Gastroesophageal sphincter (tissue), 4 donors: ENCODE results near the gene TANC1. TPM values are rescaled to one million over a fixed set of nuclear protein-coding genes. Genes with fewer than 3 reads are reported as not detected.

Experiments used
- ATAC-seq: fragments of 150-250 bp; one replicate; pipeline ENCODE4 v1.9.1; 2016; ENCODE audit warnings: mild to moderate bottlenecking, moderate library complexity
- H3K27ac ChIP-seq, 4 donors: fragments of 200-600 bp; sonication (generic) in 3 of 4; 1 replicate in 3 of 4; 2 replicates in 1 of 4; pipeline ENCODE4 v1.5.1; 2016 to 2019
- H3K27me3 ChIP-seq: fragments of 200-600 bp; sonication (generic); one replicate; pipeline ENCODE4 v1.5.1; 2019
- H3K36me3 ChIP-seq, 2 donors: fragments of 200-600 bp; sonication (generic); one replicate each; pipeline ENCODE4 v1.5.1; 2019; ENCODE audit warnings: control low read depth in 1 of 2
- H3K4me1 ChIP-seq, 3 donors: fragments of 200-600 bp; sonication (generic); 1 replicate in 2 of 3; 2 replicates in 1 of 3; pipeline ENCODE4 v1.5.1; 2016 to 2019; ENCODE audit warnings: control low read depth in 2 of 3
- H3K4me3 ChIP-seq, 2 donors: fragments of 200-600 bp; sonication (generic); one replicate each; pipeline ENCODE4 v1.5.1; 2019; ENCODE audit warnings: mild to moderate bottlenecking in 1 of 2, moderate library complexity in 1 of 2
- H3K9me3 ChIP-seq, 3 donors: fragments of 200-600 bp; sonication (generic); one replicate each; pipeline ENCODE4 v1.5.1; 2017 to 2019; ENCODE audit warnings: control low read depth in 2 of 3
- EP300 ChIP-seq: sonication (generic); formaldehyde crosslinking; IDR thresholded peaks from one replicate; pipeline ENCODE4 v1.6.1; 2017; ENCODE audit warnings: antibody characterized with exemption, mild to moderate bottlenecking
- POLR2A ChIP-seq, 2 donors: fragments of 450-650 bp; IDR thresholded peaks; one replicate each; pipeline ENCODE4 v1.6.1; 2017; ENCODE audit warnings: antibody characterized with exemption in 2 of 2, mild to moderate bottlenecking in 2 of 2, moderate library complexity in 1 of 2
- POLR2AphosphoS5 ChIP-seq: sonication (generic); formaldehyde crosslinking; IDR thresholded peaks from one replicate; pipeline ENCODE4 v1.6.1; 2017; ENCODE audit warnings: antibody characterized with exemption
- WGBS, 2 donors: methylation state at CpG; one replicate each; pipeline ENCODE4 v1.1.5; 2018; ENCODE audit warnings: low coverage in 1 of 2; 5-methylcytosine and 5-hydroxymethylcytosine counted together
- total RNA-seq, 4 donors: library from RNA; depleted of rRNA; stranded (reverse); fragments of >200 nt; gene quantifications; one replicate each; pipeline ENCODE4 v1.1.0, GENCODE V29; 2016
- TF ChIP-seq, protein P1 (sequence below), 4 experiments: fragments of 200-600 bp in 2 of 4; fragments of 450-650 bp in 2 of 4; sonication (generic) in 1 of 4; IDR thresholded peaks; one replicate each; pipeline ENCODE4 v1.5.1; 2017 to 2019; ENCODE audit warnings: antibody characterized with exemption in 4 of 4, mild to moderate bottlenecking in 2 of 4, moderate library complexity in 2 of 4

TANC1 gene
- total RNA-seq, 4 donors from 2014 or later = 37.4 to 66.5 (median 46.0) TPM

DNA sequence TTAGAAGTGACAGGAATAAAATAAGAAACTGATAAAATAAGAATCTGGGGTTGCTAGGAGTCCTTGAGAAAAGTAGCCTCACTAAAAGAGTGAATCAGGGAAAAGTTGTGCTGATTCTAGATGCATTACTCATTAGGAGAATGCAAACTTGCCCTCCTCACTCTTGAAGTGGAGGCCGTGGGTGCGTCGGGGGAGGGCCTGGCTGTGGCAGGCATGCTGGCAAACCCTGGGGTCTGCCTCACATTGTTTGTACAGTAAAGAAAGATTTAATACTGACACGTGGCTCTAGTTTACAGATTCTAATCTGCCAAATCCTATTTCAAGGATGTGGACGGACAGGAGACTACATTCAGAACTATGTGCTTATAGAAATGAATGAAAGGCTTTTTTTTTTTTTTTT is 41.9 kb downstream of the TANC1 start:
- Histone ChIP-seq H3K27ac (no peak overlapping the region), H3K4me1 (peaks cover 0 to 33% (median 3%) of the 10 kb centered on the region in 3 donors), H3K27me3 (no peaks in the 10 kb centered on the region), H3K9me3 (peaks cover 0 to 9% (median 0%) of the 10 kb centered on the region in 3 donors), H3K4me3 (no peak overlapping the region), H3K36me3 (peaks cover 0 to 3% of the 10 kb centered on the region in 2 donors)
- ATAC-seq = no peak
- TF ChIP-seq POLR2AphosphoS5 = no peak
- TF ChIP-seq, protein P1, sequence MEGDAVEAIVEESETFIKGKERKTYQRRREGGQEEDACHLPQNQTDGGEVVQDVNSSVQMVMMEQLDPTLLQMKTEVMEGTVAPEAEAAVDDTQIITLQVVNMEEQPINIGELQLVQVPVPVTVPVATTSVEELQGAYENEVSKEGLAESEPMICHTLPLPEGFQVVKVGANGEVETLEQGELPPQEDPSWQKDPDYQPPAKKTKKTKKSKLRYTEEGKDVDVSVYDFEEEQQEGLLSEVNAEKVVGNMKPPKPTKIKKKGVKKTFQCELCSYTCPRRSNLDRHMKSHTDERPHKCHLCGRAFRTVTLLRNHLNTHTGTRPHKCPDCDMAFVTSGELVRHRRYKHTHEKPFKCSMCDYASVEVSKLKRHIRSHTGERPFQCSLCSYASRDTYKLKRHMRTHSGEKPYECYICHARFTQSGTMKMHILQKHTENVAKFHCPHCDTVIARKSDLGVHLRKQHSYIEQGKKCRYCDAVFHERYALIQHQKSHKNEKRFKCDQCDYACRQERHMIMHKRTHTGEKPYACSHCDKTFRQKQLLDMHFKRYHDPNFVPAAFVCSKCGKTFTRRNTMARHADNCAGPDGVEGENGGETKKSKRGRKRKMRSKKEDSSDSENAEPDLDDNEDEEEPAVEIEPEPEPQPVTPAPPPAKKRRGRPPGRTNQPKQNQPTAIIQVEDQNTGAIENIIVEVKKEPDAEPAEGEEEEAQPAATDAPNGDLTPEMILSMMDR (IDR thresholded peaks at IDR 0.05) = no peak
- no peak for TF ChIP-seq POLR2A (IDR thresholded peaks at IDR 0.05)
- TF ChIP-seq EP300 = no peak
- 26 to 27% methylated on average over 5 of the region's 5 CpGs for WGBS, 2 donors

DNA sequence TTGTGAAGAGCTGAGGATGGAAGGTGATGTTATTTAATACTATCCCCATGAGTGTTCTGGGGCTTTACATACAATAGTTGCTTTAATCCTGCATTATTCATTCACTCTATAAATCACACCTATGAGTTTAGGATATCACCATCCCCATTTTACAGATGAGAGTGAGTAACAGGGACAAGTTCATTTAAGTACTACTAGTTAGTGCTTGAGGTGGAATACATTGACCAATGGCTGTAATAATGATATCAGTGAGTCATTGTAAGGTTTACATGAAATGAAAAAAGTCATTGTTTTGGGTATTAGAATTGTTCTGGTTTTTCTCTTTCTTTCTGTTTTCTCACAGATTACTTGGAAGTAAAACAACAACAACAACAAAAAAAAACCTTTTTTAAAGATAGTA is 42.5 kb downstream of the TANC1 start:
- Histone ChIP-seq H3K9me3 (peaks cover 0 to 15% (median 0%) of the 10 kb centered on the region in 3 donors), H3K36me3 (peaks cover 0 to 4% of the 10 kb centered on the region in 2 donors), H3K4me3 (no peak overlapping the region), H3K27me3 (no peaks in the 10 kb centered on the region), H3K27ac (no peak overlapping the region), H3K4me1 (peaks cover 0 to 33% (median 3%) of the 10 kb centered on the region in 3 donors)
- ATAC-seq = no peak
- TF ChIP-seq, protein P1 (IDR thresholded peaks at IDR 0.05) = no peak
- TF ChIP-seq POLR2A (IDR thresholded peaks at IDR 0.05) (no peak), EP300 (no peak), POLR2AphosphoS5 (no peak)

DNA sequence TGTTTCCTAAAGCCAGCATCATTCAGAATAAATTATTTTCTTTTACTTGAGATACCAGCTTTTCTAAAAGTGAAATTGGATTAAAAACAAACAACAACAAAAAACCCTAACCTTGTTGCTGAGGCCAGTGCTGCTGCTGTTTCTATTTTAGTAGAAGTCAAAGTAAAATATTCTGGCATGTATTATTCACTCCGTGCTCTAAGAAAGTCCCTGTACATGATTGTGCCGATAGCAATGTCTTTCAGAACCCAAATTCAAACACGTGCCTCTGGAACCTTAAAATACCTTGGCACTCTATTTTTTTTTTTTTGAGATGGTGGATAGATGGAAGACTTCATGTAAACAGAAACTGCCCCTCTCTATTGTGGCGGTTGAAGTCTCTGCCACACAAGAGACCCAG is 43.7 kb downstream of the TANC1 start:
- Histone ChIP-seq H3K27ac (peak overlapping the region in 2 of 4 donors; percentile 19 to 29), H3K27me3 (no peaks in the 10 kb centered on the region), H3K36me3 (peaks cover 0 to 8% of the 10 kb centered on the region in 2 donors), H3K9me3 (peaks cover 0 to 18% (median 0%) of the 10 kb centered on the region in 3 donors), H3K4me3 (no peak overlapping the region), H3K4me1 (peaks cover 0 to 35% (median 3%) of the 10 kb centered on the region in 3 donors)
- 30 to 35% methylated on average over 4 of the region's 4 CpGs for WGBS, 2 donors
- TF ChIP-seq POLR2AphosphoS5 (no peak), EP300 (no peak), POLR2A (IDR thresholded peaks at IDR 0.05) (no peak)
- TF ChIP-seq, protein P1 (IDR thresholded peaks at IDR 0.05) = no peak
- no peak for ATAC-seq

DNA sequence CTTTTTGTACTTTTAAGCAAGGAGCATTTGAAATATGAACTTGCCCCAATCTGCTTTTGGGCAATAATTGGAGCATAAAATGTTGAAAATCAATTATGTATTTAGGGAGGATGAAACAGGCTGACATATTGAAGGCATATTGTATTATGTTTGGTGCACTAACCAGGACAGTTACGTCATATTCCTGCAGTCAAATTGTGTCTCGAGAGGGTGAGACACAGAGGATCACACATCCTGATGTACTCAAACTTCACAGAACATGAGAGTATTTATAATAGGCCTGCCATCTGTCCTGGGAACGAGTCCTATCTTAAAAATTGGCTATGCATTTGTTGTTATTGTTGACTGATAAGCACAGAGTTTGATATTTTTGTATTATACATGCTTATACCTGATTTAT is 44.7 kb downstream of the TANC1 start:
- Histone ChIP-seq H3K36me3 (peaks cover 0 to 5% of the 10 kb centered on the region in 2 donors), H3K27ac (no peak overlapping the region), H3K27me3 (no peaks in the 10 kb centered on the region), H3K9me3 (peaks cover 0 to 18% (median 0%) of the 10 kb centered on the region in 3 donors), H3K4me3 (no peak overlapping the region), H3K4me1 (peaks cover 0 to 38% (median 3%) of the 10 kb centered on the region in 3 donors)
- TF ChIP-seq POLR2AphosphoS5 (no peak), EP300 (no peak), POLR2A (IDR thresholded peaks at IDR 0.05) (no peak)
- TF ChIP-seq, protein P1 (IDR thresholded peaks at IDR 0.05) = no peak
- 70 to 78% methylated on average over 3 of the region's 3 CpGs for WGBS, 2 donors
- ATAC-seq = no peak

DNA sequence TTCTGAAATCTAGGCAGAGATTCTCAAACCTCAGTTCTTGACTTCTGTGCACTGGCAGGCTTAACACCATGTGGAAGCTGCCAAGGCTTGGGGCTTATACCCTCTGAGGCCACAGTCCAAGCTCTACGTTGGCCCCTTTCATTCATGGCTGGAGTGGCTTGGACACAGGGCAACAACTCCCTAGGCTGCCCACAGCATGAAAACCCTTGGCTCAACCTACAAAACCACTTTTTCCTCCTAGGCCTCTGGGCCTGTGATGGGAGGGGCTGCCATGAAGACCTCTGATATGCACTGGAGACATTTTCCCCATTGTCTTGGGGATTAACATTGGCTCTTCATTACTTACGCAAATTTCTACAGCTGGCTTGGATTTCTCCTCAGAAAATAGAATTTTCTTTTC is 46.7 kb downstream of the TANC1 start:
- no peak overlapping the region for H3K4me3 ChIP-seq
- peaks cover 0 to 18% (median 0%) of the 10 kb centered on the region in 3 donors for H3K9me3 ChIP-seq
- no peak overlapping the region for H3K27ac ChIP-seq
- 93% methylated on average over 2 of the region's 2 CpGs; no CpG with 5 or more reads in 1 of the 2 donors for WGBS, 2 donors
- H3K36me3 ChIP-seq = peaks cover 0 to 5% of the 10 kb centered on the region in 2 donors
- TF ChIP-seq POLR2AphosphoS5 (no peak), EP300 (no peak), POLR2A (IDR thresholded peaks at IDR 0.05) (no peak)
- TF ChIP-seq, protein P1 (IDR thresholded peaks at IDR 0.05) = no peak
- H3K27me3 ChIP-seq = no peaks in the 10 kb centered on the region
- H3K4me1 ChIP-seq = peaks cover 0 to 33% (median 2%) of the 10 kb centered on the region in 3 donors
- ATAC-seq = no peak
